HL-60 (cell line): Measurements from ENCODE around the gene RYR2.

Experiments
- DNase-seq, 2 experiments: peaks; one replicate each; pipeline ENCODE4 v3.0.0-alpha.2; 2010 to 2020; ENCODE audit warnings: low read depth in 1 of 2, low spot score in 1 of 2
- H3K27ac ChIP-seq: fragments of 250-450 bp; sonication (Bioruptor Pico); replicated peaks from 2 replicates; pipeline ENCODE4 v1.5.1; 2020; ENCODE audit warnings: mild to moderate bottlenecking, moderate library complexity
- H3K27me3 ChIP-seq: fragments of 250-450 bp; sonication (Bioruptor Pico); 2 replicates; pipeline ENCODE4 v1.5.1; 2021; ENCODE audit warnings: mild to moderate bottlenecking, moderate library complexity; ENCODE audit not compliant: insufficient read depth, poor library complexity, severe bottlenecking
- H3K4me3 ChIP-seq: replicated peaks from 2 replicates; pipeline ENCODE4 v1.5.1; 2011; ENCODE audit warnings: mild to moderate bottlenecking, control low read depth, low read length; ENCODE audit not compliant: insufficient read depth
- CTCF ChIP-seq: IDR thresholded peaks from one replicate; pipeline ENCODE4 v1.5.1; 2011; ENCODE audit warnings: low read length, control low read depth, inconsistent platforms; ENCODE audit not compliant: insufficient read depth
- GABPA ChIP-seq: IDR thresholded peaks from 2 replicates; pipeline ENCODE4 v1.6.1; 2012; ENCODE audit warnings: low read depth
- POLR2AphosphoS5 ChIP-seq: IDR thresholded peaks from 2 replicates; pipeline ENCODE4 v1.6.1; 2012; ENCODE audit warnings: low read depth
- REST ChIP-seq: IDR thresholded peaks from 2 replicates; pipeline ENCODE4 v1.6.1; 2012; ENCODE audit warnings: low read depth; ENCODE audit not compliant: insufficient replicate concordance
- SPI1 ChIP-seq: IDR thresholded peaks from 2 replicates; pipeline ENCODE4 v1.6.1; 2012; ENCODE audit warnings: low read depth, mild to moderate bottlenecking, borderline replicate concordance

The RYR2 gene

GRCh38 chr1:237471956-237472355 lies 430.0 kb downstream of the RYR2 start:
- no peak overlapping the region for H3K4me3 ChIP-seq
- no peak for DNase-seq

GRCh38 chr1:237473854-237474253 lies 431.9 kb downstream of the RYR2 start:
- Histone ChIP-seq H3K27me3 (no peaks in the 10 kb centered on the region), H3K4me3 (no peak overlapping the region), H3K27ac (no peak overlapping the region)
- DNase-seq = no peak
- TF ChIP-seq POLR2AphosphoS5 = no peak
- TF ChIP-seq GABPA = no peak
- no peak for TF ChIP-seq REST
- no peak for TF ChIP-seq SPI1
- no peak for TF ChIP-seq CTCF

More at GRCh38 chr1:237471956-237472355, 430.0 kb downstream of the RYR2 start:
- Histone ChIP-seq H3K27me3 (no peaks in the 10 kb centered on the region), H3K27ac (no peak overlapping the region)
- no peak for TF ChIP-seq REST
- TF ChIP-seq SPI1 = no peak
- no peak for TF ChIP-seq CTCF
- no peak for TF ChIP-seq POLR2AphosphoS5
- no peak for TF ChIP-seq GABPA

GRCh38 chr1:237478082-237478481 lies 436.1 kb downstream of the RYR2 start:
- Histone ChIP-seq H3K27me3 (no peaks in the 10 kb centered on the region), H3K27ac (no peak overlapping the region), H3K4me3 (no peak overlapping the region)
- TF ChIP-seq CTCF (no peak), POLR2AphosphoS5 (no peak), REST (no peak), SPI1 (no peak), GABPA (no peak)
- no peak for DNase-seq
